Sigmoid colon (tissue), 4 donors: Measurements from ENCODE around the gene RANBP1.

Experiments used
- POLR2AphosphoS5 ChIP-seq, 4 donors: sonication (generic); formaldehyde crosslinking; IDR thresholded peaks; one replicate each; pipeline ENCODE4 v1.6.1; 2017; ENCODE audit warnings: antibody characterized with exemption in 4 of 4
- TF ChIP-seq, protein P1 (sequence below), 4 experiments: fragments of 450-650 bp in 3 of 4; fragments of 200-600 bp in 1 of 4; IDR thresholded peaks; one replicate each; pipeline ENCODE4 v1.5.1; 2016 to 2019; ENCODE audit warnings: antibody characterized with exemption in 4 of 4, mild to moderate bottlenecking in 3 of 4, moderate library complexity in 2 of 4

DNA sequence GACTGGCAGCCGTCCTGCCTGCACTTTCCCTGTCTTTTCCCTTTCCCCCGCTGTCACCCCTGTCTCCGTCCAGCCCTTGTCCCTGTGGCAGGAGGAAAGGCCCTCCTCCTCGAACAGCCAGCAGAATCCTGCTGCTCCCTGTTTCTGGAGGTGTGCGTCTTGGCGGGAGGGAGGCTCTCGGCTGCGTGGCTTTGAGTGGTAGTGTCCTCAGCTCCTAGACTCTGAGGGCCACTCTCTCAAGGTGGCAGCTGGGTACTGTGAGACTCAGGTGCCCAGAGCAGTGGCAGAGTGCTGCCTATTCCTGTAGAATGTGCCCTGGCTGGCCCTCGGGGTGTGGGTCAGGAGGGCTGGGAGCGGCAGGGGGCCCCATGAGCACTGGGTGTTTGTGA, 9.1 kb upstream of the RANBP1 start:
- TF ChIP-seq, protein P1, sequence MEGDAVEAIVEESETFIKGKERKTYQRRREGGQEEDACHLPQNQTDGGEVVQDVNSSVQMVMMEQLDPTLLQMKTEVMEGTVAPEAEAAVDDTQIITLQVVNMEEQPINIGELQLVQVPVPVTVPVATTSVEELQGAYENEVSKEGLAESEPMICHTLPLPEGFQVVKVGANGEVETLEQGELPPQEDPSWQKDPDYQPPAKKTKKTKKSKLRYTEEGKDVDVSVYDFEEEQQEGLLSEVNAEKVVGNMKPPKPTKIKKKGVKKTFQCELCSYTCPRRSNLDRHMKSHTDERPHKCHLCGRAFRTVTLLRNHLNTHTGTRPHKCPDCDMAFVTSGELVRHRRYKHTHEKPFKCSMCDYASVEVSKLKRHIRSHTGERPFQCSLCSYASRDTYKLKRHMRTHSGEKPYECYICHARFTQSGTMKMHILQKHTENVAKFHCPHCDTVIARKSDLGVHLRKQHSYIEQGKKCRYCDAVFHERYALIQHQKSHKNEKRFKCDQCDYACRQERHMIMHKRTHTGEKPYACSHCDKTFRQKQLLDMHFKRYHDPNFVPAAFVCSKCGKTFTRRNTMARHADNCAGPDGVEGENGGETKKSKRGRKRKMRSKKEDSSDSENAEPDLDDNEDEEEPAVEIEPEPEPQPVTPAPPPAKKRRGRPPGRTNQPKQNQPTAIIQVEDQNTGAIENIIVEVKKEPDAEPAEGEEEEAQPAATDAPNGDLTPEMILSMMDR (IDR thresholded peaks at IDR 0.05) = no peak
- TF ChIP-seq POLR2AphosphoS5 (IDR thresholded peaks at IDR 0.05) = no peak
